ENCODE measurements around the gene DBH. TPM values are rescaled to one million over a fixed set of nuclear protein-coding genes. Genes with fewer than 3 reads are reported as not detected.

DBH gene
- total RNA-seq, 1 donor from 2014 or later, result not detected

GRCh38 chr9:133664173-133665050 lies 28.2 kb downstream of the DBH start:
- DNase-seq (ENCODE audit: low read depth), result no peak
- H3K4me3 ChIP-seq (ENCODE audit: low read depth, low read length), result no peak overlapping the region
- TF ChIP-seq, protein P1, sequence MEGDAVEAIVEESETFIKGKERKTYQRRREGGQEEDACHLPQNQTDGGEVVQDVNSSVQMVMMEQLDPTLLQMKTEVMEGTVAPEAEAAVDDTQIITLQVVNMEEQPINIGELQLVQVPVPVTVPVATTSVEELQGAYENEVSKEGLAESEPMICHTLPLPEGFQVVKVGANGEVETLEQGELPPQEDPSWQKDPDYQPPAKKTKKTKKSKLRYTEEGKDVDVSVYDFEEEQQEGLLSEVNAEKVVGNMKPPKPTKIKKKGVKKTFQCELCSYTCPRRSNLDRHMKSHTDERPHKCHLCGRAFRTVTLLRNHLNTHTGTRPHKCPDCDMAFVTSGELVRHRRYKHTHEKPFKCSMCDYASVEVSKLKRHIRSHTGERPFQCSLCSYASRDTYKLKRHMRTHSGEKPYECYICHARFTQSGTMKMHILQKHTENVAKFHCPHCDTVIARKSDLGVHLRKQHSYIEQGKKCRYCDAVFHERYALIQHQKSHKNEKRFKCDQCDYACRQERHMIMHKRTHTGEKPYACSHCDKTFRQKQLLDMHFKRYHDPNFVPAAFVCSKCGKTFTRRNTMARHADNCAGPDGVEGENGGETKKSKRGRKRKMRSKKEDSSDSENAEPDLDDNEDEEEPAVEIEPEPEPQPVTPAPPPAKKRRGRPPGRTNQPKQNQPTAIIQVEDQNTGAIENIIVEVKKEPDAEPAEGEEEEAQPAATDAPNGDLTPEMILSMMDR (conservative IDR thresholded peaks at IDR 0.05; ENCODE audit: low read depth, low read length), result no peak

- no peak overlapping the region for H3K4me3 ChIP-seq (ENCODE audit: low read depth, low read length)
- TF ChIP-seq, protein P1 (conservative IDR thresholded peaks at IDR 0.05; ENCODE audit: low read depth, low read length), result no peak
- no peak for DNase-seq (ENCODE audit: low read depth)
Observed at GRCh38 chr9:133665096-133665495, 28.9 kb downstream of the DBH start.

DNA sequence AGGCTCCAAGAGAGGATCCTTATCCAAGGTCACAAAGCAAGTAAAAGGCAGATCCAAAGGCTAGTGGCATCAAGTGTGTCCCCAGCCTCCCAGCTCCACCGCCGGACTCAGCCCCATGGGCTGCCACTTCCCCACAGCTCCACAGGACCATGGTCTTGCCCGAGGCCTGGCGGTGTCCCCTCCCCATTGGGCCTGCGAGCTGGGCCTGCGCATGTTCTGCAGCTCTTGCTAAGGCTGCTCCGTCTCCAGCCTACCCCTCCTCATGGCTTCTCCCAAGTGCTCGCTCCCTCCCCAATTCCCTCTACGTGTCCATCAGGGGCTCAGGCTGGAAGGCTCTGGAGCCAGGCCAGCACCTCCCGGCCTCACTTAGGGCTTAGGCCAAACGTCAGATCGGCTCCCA lies 29.4 kb downstream of the DBH start:
- H3K4me3 ChIP-seq (ENCODE audit: low read depth, low read length), result no peak overlapping the region
- no peak for DNase-seq (ENCODE audit: low read depth)
- TF ChIP-seq, protein P1 (conservative IDR thresholded peaks at IDR 0.05; ENCODE audit: low read depth, low read length), result no peak

GRCh38 chr9:133666387-133666786 lies 30.2 kb downstream of the DBH start:
- TF ChIP-seq, protein P1 (conservative IDR thresholded peaks at IDR 0.05; ENCODE audit: low read depth, low read length), result no peak
- H3K4me3 ChIP-seq (ENCODE audit: low read depth, low read length), result no peak overlapping the region
- no peak for DNase-seq (ENCODE audit: low read depth)

- H3K4me3 ChIP-seq (ENCODE audit: low read depth, low read length), result no peak overlapping the region
- no peak for DNase-seq (ENCODE audit: low read depth)
- TF ChIP-seq, protein P1 (conservative IDR thresholded peaks at IDR 0.05; ENCODE audit: low read depth, low read length), result no peak
Observed at GRCh38 chr9:133666845-133667244, 30.7 kb downstream of the DBH start.

- H3K4me3 ChIP-seq (ENCODE audit: low read depth, low read length), result no peak overlapping the region
- TF ChIP-seq, protein P1 (conservative IDR thresholded peaks at IDR 0.05; ENCODE audit: low read depth, low read length), result no peak
- no peak for DNase-seq (ENCODE audit: low read depth)
Observed at GRCh38 chr9:133667759-133668450, 31.7 kb downstream of the DBH start.
